CD8-positive, alpha-beta memory T cell (primary cell): ENCODE measurements around the gene NEDD4L. TPM values are rescaled to one million over a fixed set of nuclear protein-coding genes. Genes with fewer than 3 reads are reported as not detected.

ENCODE experiments used
- CTCF ChIA-PET: fragments of 350-600 bp; sonication (Branson Sonifier 250); formaldehyde crosslinking; loops from one replicate; lab custom pipeline; 2021; ENCODE audit warnings: antibody characterized with exemption; lab: Charles Lee
- POLR2A ChIA-PET: fragments of 350-600 bp; sonication (Branson Sonifier 250); formaldehyde crosslinking; loops from one replicate; lab custom pipeline; 2021; ENCODE audit warnings: antibody characterized with exemption; lab: Charles Lee
- DNase-seq, 5 donors: peaks; one replicate each; pipeline versions ENCODE4 v3.0.0 to v3.0.0-alpha.2; 2020 to 2022; ENCODE audit warnings: mixed read lengths in 1 of 5
- H3K27ac ChIP-seq: one replicate; pipeline ENCODE4 v1.7.0; 2013; ENCODE audit warnings: low read depth, mild to moderate bottlenecking, low read length, moderate library complexity
- H3K27me3 ChIP-seq: 2 replicates; pipeline ENCODE4 v1.7.0; 2013; ENCODE audit warnings: low read length, mild to moderate bottlenecking; ENCODE audit not compliant: insufficient read depth, poor library complexity, severe bottlenecking
- H3K36me3 ChIP-seq: 2 replicates; pipeline ENCODE4 v1.7.0; 2013; ENCODE audit warnings: mild to moderate bottlenecking, low read length, moderate library complexity; ENCODE audit not compliant: insufficient read depth
- H3K4me1 ChIP-seq: 2 replicates; pipeline ENCODE4 v1.7.0; 2013; ENCODE audit warnings: mild to moderate bottlenecking, low read length, moderate library complexity; ENCODE audit not compliant: insufficient read depth
- H3K4me3 ChIP-seq: 2 replicates; pipeline ENCODE4 v1.7.0; 2013; ENCODE audit warnings: mild to moderate bottlenecking, low read length
- H3K9me3 ChIP-seq: 2 replicates; pipeline ENCODE4 v1.7.0; 2013; ENCODE audit warnings: mild to moderate bottlenecking, low read length
- H3K27ac Mint-ChIP-seq, 8 donors: one replicate each; pipeline ENCODE4 v1.8.0; 2020 to 2021; ENCODE audit warnings: mixed read lengths in 8 of 8, mild to moderate bottlenecking in 6 of 8, inconsistent platforms in 3 of 8, moderate library complexity in 3 of 8
- H3K27me3 Mint-ChIP-seq, 2 donors: one replicate each; pipeline ENCODE4 v1.8.0; 2020 to 2021; ENCODE audit warnings: mixed read lengths in 2 of 2, mild to moderate bottlenecking in 1 of 2, moderate library complexity in 1 of 2
- H3K36me3 Mint-ChIP-seq, 3 donors: one replicate each; pipeline ENCODE4 v1.8.0; 2020 to 2021; ENCODE audit warnings: mixed read lengths in 3 of 3, inconsistent platforms in 1 of 3, mild to moderate bottlenecking in 1 of 3
- H3K4me1 Mint-ChIP-seq, 3 donors: one replicate each; pipeline ENCODE4 v1.8.0; 2020 to 2021; ENCODE audit warnings: mixed read lengths in 3 of 3, inconsistent platforms in 1 of 3, mild to moderate bottlenecking in 1 of 3
- H3K4me3 Mint-ChIP-seq, 7 donors: one replicate each; pipeline ENCODE4 v1.8.0; 2020 to 2021; ENCODE audit warnings: mixed read lengths in 7 of 7, mild to moderate bottlenecking in 6 of 7, moderate library complexity in 4 of 7, inconsistent platforms in 2 of 7
- H3K9me3 Mint-ChIP-seq, 5 donors: one replicate each; pipeline ENCODE4 v1.8.0; 2020 to 2022; ENCODE audit warnings: mixed read lengths in 5 of 5, mild to moderate bottlenecking in 3 of 5, moderate library complexity in 2 of 5, inconsistent platforms in 1 of 5
- polyA plus RNA-seq: library from polyadenylated mRNA; unstranded; fragments of 300-500 nt; fragmentation: Illumina TruSeq; gene quantifications from one replicate; pipeline ENCODE4 v1.2.3, GENCODE V29; 2021
- total RNA-seq, 2 experiments: library from RNA; stranded (reverse); gene quantifications; one replicate each; pipeline ENCODE4 v1.2.3, GENCODE V29; 2021

NEDD4L gene
- total and polyA plus RNA-seq, 3 experiments from 2014 or later, result 1.4 to 4.1 (median 3.0) TPM

GRCh38 chr18:58314284-58314683 is 270.3 kb downstream of the NEDD4L start:
- CTCF ChIA-PET, result no interaction called here
- Histone ChIP-seq H3K9me3 (no peaks in the 10 kb centered on the region), H3K27ac (no peak overlapping the region), H3K4me3 (no peak overlapping the region), H3K27me3 (no peaks in the 10 kb centered on the region), H3K4me1 (peaks cover 44% of the 10 kb centered on the region), H3K36me3 (no peaks in the 10 kb centered on the region)
- H3K27ac Mint-ChIP-seq, result peak overlapping the region in 1 of 8 donors; percentile 23
- H3K4me1 Mint-ChIP-seq, result peaks cover 20 to 25% (median 24%) of the 10 kb centered on the region in 3 donors
- peaks cover 3 to 11% of the 10 kb centered on the region in 2 donors for H3K27me3 Mint-ChIP-seq
- POLR2A ChIA-PET, result no interaction called here
- DNase-seq, result no peak
- H3K36me3 Mint-ChIP-seq, result no peaks in the 10 kb centered on the region
- H3K9me3 Mint-ChIP-seq, result no peaks in the 10 kb centered on the region
- no peak overlapping the region for H3K4me3 Mint-ChIP-seq

GRCh38 chr18:58315041-58315440 is 271.0 kb downstream of the NEDD4L start:
- H3K36me3 Mint-ChIP-seq, result no peaks in the 10 kb centered on the region

DNA sequence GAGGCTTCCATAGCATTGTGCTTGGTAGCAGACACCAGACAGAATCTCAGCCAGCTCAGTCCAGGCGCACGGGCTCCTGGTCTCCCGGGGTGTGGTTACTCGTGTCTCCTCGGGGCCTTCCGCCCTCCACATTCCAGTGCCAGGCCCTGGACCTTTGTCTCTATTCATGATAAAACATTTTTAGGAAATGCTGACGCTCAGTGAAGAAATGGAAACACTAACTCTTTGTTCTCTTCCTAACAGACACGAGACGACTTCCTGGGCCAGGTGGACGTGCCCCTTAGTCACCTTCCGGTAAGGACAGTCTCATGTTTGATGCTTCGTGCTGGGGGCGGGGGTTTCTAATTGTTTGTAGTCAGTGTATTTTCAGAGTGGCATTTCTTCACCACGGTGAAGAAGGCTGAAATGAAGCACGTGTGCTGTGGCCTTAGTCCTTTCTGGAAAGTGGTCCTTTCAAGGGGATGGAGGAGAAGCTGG is 271.8 kb downstream of the NEDD4L start:
- POLR2A ChIA-PET, result no interaction called here

More at GRCh38 chr18:58315041-58315440, 271.0 kb downstream of the NEDD4L start:
- peaks cover 13 to 18% (median 16%) of the 10 kb centered on the region in 3 donors for H3K4me1 Mint-ChIP-seq
- peaks cover 3 to 10% of the 10 kb centered on the region in 2 donors for H3K27me3 Mint-ChIP-seq
- ChIA-PET POLR2A (no interaction called here), CTCF (no interaction called here)
- H3K9me3 Mint-ChIP-seq, result no peaks in the 10 kb centered on the region
- no peak for DNase-seq
- peaks cover 37% of the 10 kb centered on the region for H3K4me1 ChIP-seq
- H3K27me3 ChIP-seq, result no peaks in the 10 kb centered on the region
- H3K9me3 ChIP-seq, result no peaks in the 10 kb centered on the region
- no peaks in the 10 kb centered on the region for H3K36me3 ChIP-seq
- H3K4me3 ChIP-seq, result no peak overlapping the region
- no peak overlapping the region for H3K27ac ChIP-seq
- H3K27ac Mint-ChIP-seq, result no peak overlapping the region
- no peak overlapping the region for H3K4me3 Mint-ChIP-seq

DNA sequence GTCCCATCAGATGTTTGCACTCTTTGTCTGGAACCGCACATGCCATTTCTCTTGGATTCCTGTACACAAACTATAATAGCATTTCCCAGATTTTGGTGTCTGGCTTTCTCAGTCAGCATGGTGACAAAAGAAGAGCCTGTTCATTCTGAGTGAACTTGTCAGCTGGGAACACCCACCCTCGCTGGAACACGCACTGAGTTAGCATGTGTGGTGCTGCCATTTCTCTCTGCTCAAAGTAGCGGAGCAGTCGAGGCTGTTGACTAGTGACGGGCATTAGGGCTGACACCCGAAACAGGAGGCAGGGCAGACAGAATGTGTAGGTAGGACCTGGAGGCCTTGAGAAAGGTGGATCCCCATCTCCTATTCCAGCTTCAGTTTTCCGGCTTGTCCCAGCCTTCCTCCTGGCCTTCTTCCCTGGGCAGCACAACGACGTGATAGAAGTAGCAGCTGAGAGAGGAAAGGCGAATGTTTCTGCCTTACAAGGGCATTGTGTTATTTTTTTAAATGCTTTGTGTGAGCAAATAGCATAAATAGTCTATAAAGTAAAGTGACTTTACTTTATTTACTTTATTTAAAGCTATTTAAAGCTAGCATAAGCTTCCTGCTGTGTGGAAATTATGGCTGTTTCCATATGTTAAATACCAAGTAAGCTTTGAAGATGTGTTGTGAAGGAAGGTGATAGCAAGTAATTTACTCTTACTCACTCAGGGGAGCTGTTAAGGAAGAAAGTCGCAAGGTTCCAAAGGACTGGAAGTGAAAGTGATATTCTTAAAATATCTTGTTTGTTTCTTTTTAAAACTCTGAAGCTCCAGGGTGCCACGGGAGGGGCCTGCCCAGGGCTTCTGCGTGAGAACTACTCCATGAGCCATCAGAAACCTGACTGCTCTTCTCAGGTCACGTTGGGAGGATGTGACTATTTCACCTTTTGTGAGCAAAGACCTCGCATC is 272.6 kb downstream of the NEDD4L start:
- Mint-ChIP-seq H3K27ac (peak overlapping the region in 3 of 8 donors; percentile 26 to 89 (median 41)), H3K36me3 (no peaks in the 10 kb centered on the region), H3K9me3 (no peaks in the 10 kb centered on the region), H3K4me1 (peaks cover 1 to 2% (median 2%) of the 10 kb centered on the region in 3 donors), H3K27me3 (peaks cover 5 to 15% of the 10 kb centered on the region in 2 donors), H3K4me3 (no peak overlapping the region)
- DNase-seq, result no peak
- CTCF ChIA-PET, result interaction anchor here (1.3 kb wide), 1 partner anchor 10 kb away, joined by 3 read pairs; no protein-coding TSS in a partner anchor
- POLR2A ChIA-PET, result no interaction called here
- Histone ChIP-seq H3K27me3 (no peaks in the 10 kb centered on the region), H3K4me1 (peaks cover 24% of the 10 kb centered on the region), H3K4me3 (no peak overlapping the region), H3K36me3 (no peaks in the 10 kb centered on the region), H3K9me3 (no peaks in the 10 kb centered on the region), H3K27ac (no peak overlapping the region)

More for the DNA sequence above, 271.8 kb downstream of the NEDD4L start:
- Mint-ChIP-seq H3K27ac (peak overlapping the region in 2 of 8 donors; percentile 35 to 44), H3K4me3 (no peak overlapping the region), H3K9me3 (no peaks in the 10 kb centered on the region), H3K27me3 (peaks cover 3 to 10% of the 10 kb centered on the region in 2 donors), H3K4me1 (peaks cover 7 to 11% (median 9%) of the 10 kb centered on the region in 3 donors), H3K36me3 (no peaks in the 10 kb centered on the region)
- no peaks in the 10 kb centered on the region for H3K27me3 ChIP-seq
- H3K27ac ChIP-seq, result no peak overlapping the region
- peaks cover 32% of the 10 kb centered on the region for H3K4me1 ChIP-seq
- CTCF ChIA-PET, result no interaction called here
- H3K36me3 ChIP-seq, result no peaks in the 10 kb centered on the region
- no peaks in the 10 kb centered on the region for H3K9me3 ChIP-seq
- DNase-seq, result no peak
- no peak overlapping the region for H3K4me3 ChIP-seq

GRCh38 chr18:58319719-58320118 is 275.7 kb downstream of the NEDD4L start:
- H3K27ac ChIP-seq, result no peak overlapping the region

DNA sequence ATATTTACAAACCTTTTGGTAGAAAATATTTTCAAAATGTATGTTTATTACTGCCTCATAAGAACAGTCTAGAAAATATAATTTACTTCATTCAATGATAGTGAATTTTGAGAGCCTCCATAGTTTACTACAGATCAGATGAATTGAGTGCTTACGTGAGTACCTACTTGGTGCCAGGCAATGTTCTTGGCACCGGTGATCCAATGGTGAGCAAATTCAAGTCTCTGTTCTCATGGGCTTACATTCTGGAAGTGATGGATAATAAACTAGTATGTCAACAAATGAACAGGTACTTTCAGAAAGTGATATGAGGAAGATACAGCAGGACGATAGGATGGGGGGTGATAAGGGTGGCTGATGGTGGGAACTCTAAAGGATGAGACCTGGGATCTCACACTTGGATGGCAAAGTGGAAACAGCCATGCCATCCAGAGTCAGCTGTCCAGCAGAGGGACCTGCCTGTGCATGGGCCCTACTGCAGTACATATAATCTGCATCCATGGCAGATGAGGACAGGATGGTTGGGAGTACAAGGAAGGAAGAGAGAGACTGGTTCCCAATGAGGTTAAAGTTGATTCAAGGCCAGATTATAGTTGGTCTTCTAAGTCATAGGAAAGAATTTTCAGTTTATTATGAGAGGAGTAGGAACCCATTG is 277.0 kb downstream of the NEDD4L start:
- no peak overlapping the region for H3K27ac Mint-ChIP-seq
- ChIA-PET POLR2A (no interaction called here), CTCF (interaction anchor here (0.9 kb wide), 1 partner anchor 12 kb away, joined by 3 read pairs; no protein-coding TSS in a partner anchor)
- Histone ChIP-seq H3K36me3 (no peaks in the 10 kb centered on the region), H3K4me3 (no peak overlapping the region), H3K27ac (no peak overlapping the region), H3K4me1 (peaks cover 21% of the 10 kb centered on the region), H3K27me3 (no peaks in the 10 kb centered on the region), H3K9me3 (no peaks in the 10 kb centered on the region)
- DNase-seq, result no peak
- no peaks in the 10 kb centered on the region for H3K9me3 Mint-ChIP-seq
- peaks cover 6 to 16% of the 10 kb centered on the region in 2 donors for H3K27me3 Mint-ChIP-seq
- H3K4me3 Mint-ChIP-seq, result peak overlapping the region in 1 of 7 donors; percentile 56
- no peaks in the 10 kb centered on the region for H3K36me3 Mint-ChIP-seq
- H3K4me1 Mint-ChIP-seq, result peaks cover 4 to 6% (median 6%) of the 10 kb centered on the region in 3 donors

More at GRCh38 chr18:58319719-58320118, 275.7 kb downstream of the NEDD4L start:
- peaks cover 21% of the 10 kb centered on the region for H3K4me1 ChIP-seq
- H3K36me3 ChIP-seq, result no peaks in the 10 kb centered on the region
- ChIA-PET CTCF (interaction anchor here (0.9 kb wide), 1 partner anchor 13 kb away, joined by 3 read pairs; no protein-coding TSS in a partner anchor), POLR2A (no interaction called here)
- Mint-ChIP-seq H3K4me1 (peaks cover 4 to 6% (median 6%) of the 10 kb centered on the region in 3 donors), H3K9me3 (no peaks in the 10 kb centered on the region), H3K4me3 (no peak overlapping the region), H3K27me3 (peaks cover 6 to 16% of the 10 kb centered on the region in 2 donors), H3K36me3 (no peaks in the 10 kb centered on the region), H3K27ac (no peak overlapping the region)
- DNase-seq, result no peak
- H3K9me3 ChIP-seq, result no peaks in the 10 kb centered on the region
- H3K4me3 ChIP-seq, result no peak overlapping the region
- no peaks in the 10 kb centered on the region for H3K27me3 ChIP-seq

DNA sequence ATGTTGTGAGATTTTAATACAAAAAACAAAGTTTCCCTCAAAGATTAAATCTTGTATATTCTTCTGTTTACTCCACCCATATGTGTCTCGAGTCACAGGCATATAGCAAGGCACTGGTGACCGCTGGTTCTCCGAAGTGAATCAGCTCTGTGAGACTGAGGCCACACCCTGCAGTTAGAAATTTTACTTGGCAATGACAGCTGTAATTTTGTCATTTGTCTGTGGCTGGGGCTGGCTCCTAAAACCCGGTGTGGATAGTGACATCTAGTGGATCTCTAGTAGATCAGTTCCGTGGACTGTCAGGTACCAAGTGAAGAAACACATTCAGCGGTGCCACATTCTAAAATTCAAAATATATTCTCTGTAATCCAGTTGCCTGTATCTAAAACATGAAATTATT is 278.0 kb downstream of the NEDD4L start:
- Mint-ChIP-seq H3K4me1 (peaks cover 4 to 6% (median 6%) of the 10 kb centered on the region in 3 donors), H3K27me3 (peaks cover 5 to 16% of the 10 kb centered on the region in 2 donors), H3K4me3 (peak overlapping the region in 3 of 7 donors; percentile 14 to 52 (median 19)), H3K36me3 (no peaks in the 10 kb centered on the region), H3K9me3 (no peaks in the 10 kb centered on the region), H3K27ac (peak overlapping the region in 4 of 8 donors; percentile 20 to 87 (median 60))
- ChIA-PET POLR2A (no interaction called here), CTCF (no interaction called here)
- Histone ChIP-seq H3K9me3 (no peaks in the 10 kb centered on the region), H3K27me3 (no peaks in the 10 kb centered on the region), H3K36me3 (no peaks in the 10 kb centered on the region), H3K4me3 (no peak overlapping the region), H3K4me1 (peaks cover 13% of the 10 kb centered on the region), H3K27ac (no peak overlapping the region)
- DNase-seq, result peak in 3 of 5 donors; percentile 6 to 52 (median 12)
